GM23338 (cell line): ENCODE results near the gene OSBPL1A. TPM values are rescaled to one million over a fixed set of nuclear protein-coding genes. Genes with fewer than 3 reads are reported as not detected.

Experiments
- ATAC-seq: fragments of 200-7000 bp; cut with Tn5 transposase; 3 replicates; pipeline ENCODE4 v1.9.1; 2020
- DNase-seq: peaks from one replicate; pipeline ENCODE4 v3.0.0-alpha.2; 2015; ENCODE audit warnings: low spot score
- H2AFZ ChIP-seq: fragments of 200-600 bp; sonication (generic); 2 replicates; pipeline ENCODE4 v1.8.0; 2016; ENCODE audit warnings: antibody characterized with exemption, mild to moderate bottlenecking, moderate library complexity
- H3F3A ChIP-seq: fragments of 200-600 bp; sonication (generic); replicated peaks from 2 replicates; pipeline ENCODE4 v1.8.0; 2017; ENCODE audit warnings: antibody characterized with exemption, mixed run types, low read depth
- H3K27ac ChIP-seq: fragments of 200-600 bp; sonication (generic); 2 replicates; pipeline ENCODE4 v1.6.1; 2016; ENCODE audit warnings: low read depth
- H3K27me3 ChIP-seq: fragments of 200-600 bp; sonication (generic); 2 replicates; pipeline ENCODE4 v1.8.0; 2016; ENCODE audit warnings: mild to moderate bottlenecking, mixed run types, moderate library complexity; ENCODE audit not compliant: insufficient read depth
- H3K36me3 ChIP-seq: fragments of 200-600 bp; sonication (generic); 2 replicates; pipeline ENCODE4 v1.8.0; 2016; ENCODE audit warnings: mild to moderate bottlenecking; ENCODE audit not compliant: insufficient read depth
- H3K4me1 ChIP-seq: fragments of 200-600 bp; sonication (generic); 2 replicates; pipeline ENCODE4 v1.8.0; 2016; ENCODE audit warnings: mild to moderate bottlenecking, moderate library complexity; ENCODE audit not compliant: insufficient read depth
- H3K4me2 ChIP-seq: fragments of 200-600 bp; sonication (generic); 2 replicates; pipeline ENCODE4 v1.7.1; 2017; ENCODE audit warnings: mixed run types
- H3K4me3 ChIP-seq: fragments of 200-600 bp; sonication (generic); 2 replicates; pipeline ENCODE4 v1.6.1; 2016; ENCODE audit warnings: mixed run types
- H3K79me2 ChIP-seq: fragments of 200-600 bp; sonication (generic); replicated peaks from 2 replicates; pipeline ENCODE4 v1.8.0; 2017; ENCODE audit warnings: mild to moderate bottlenecking; ENCODE audit not compliant: insufficient read depth
- H3K9me2 ChIP-seq: fragments of 200-600 bp; sonication (generic); 2 replicates; pipeline ENCODE4 v1.8.0; 2017; ENCODE audit not compliant: insufficient read depth
- H4K20me1 ChIP-seq: fragments of 200-600 bp; sonication (generic); replicated peaks from 2 replicates; pipeline ENCODE4 v1.8.0; 2017; ENCODE audit warnings: mild to moderate bottlenecking; ENCODE audit not compliant: insufficient read depth
- H3K27ac Mint-ChIP-seq: 2 replicates; pipeline ENCODE4 v1.8.0; 2020; ENCODE audit warnings: inconsistent platforms, mild to moderate bottlenecking, moderate library complexity, mixed read lengths
- H3K27me3 Mint-ChIP-seq: 3 replicates; pipeline ENCODE4 v1.8.0; 2022; ENCODE audit warnings: low read depth, mild to moderate bottlenecking, moderate library complexity, mixed read lengths, inconsistent platforms; ENCODE audit not compliant: insufficient read depth, poor library complexity
- H3K36me3 Mint-ChIP-seq: 3 replicates; pipeline ENCODE4 v1.8.0; 2021; ENCODE audit warnings: low read depth, mild to moderate bottlenecking, inconsistent platforms, moderate library complexity, mixed read lengths
- H3K4me1 Mint-ChIP-seq: 3 replicates; pipeline ENCODE4 v1.8.0; 2020; ENCODE audit warnings: mild to moderate bottlenecking, inconsistent platforms, mixed read lengths
- H3K4me3 Mint-ChIP-seq: 3 replicates; pipeline ENCODE4 v1.8.0; 2021; ENCODE audit warnings: moderate library complexity, mild to moderate bottlenecking, inconsistent platforms, mixed read lengths
- H3K9me3 Mint-ChIP-seq: 3 replicates; pipeline ENCODE4 v1.8.0; 2020; ENCODE audit warnings: moderate library complexity, mild to moderate bottlenecking, inconsistent platforms, mixed read lengths
- CREB1 ChIP-seq: fragments of 250-450 bp; sonication (Bioruptor Pico); IDR thresholded peaks from 2 replicates; pipeline ENCODE4 v1.5.0; 2020; ENCODE audit warnings: low read depth, mild to moderate bottlenecking, moderate library complexity
- CTCF ChIP-seq, 2 experiments: fragments of 200-600 bp in 1 of 2; sonication (generic) in 1 of 2; conservative IDR thresholded peaks; 2 replicates each; pipeline versions ENCODE4 v1.5.1 to v1.6.1; 2016 to 2017; ENCODE audit warnings: antibody characterized with exemption in 2 of 2, low read depth in 2 of 2, mild to moderate bottlenecking in 2 of 2, moderate library complexity in 1 of 2
- ETS1 ChIP-seq: IDR thresholded peaks from 2 replicates; pipeline ENCODE4 v1.6.1; 2016; ENCODE audit warnings: antibody characterized with exemption
- REST ChIP-seq: IDR thresholded peaks from one replicate; pipeline ENCODE4 v1.6.1; 2018; ENCODE audit warnings: antibody characterized with exemption; ENCODE audit not compliant: unreplicated experiment
- polyA plus RNA-seq: library from polyadenylated mRNA; unstranded; fragments of >200 nt; fragmentation: Nextera tagmentation; extraction: Ambion mirVana; gene quantifications from 2 replicates; pipeline ENCODE4 v1.2.1, GENCODE V29; 2016
- total RNA-seq: library from RNA; depleted of rRNA; stranded (reverse); fragments of >200 nt; shearing (Covaris generic); gene quantifications from 2 replicates; pipeline ENCODE4 v1.2.3, GENCODE V29; 2014

OSBPL1A gene
- total and polyA plus RNA-seq, 2 experiments from 2014 or later: 55.6 to 71.4 TPM

- no peak for TF ChIP-seq REST
- no peak for TF ChIP-seq CTCF (conservative IDR thresholded peaks at IDR 0.05; ENCODE audit: low read depth in 2 of 2)
Observed at GRCh38 chr18:24115628-24116027, 282.0 kb downstream of the OSBPL1A start (continued).

GRCh38 chr18:24114924-24115549 is 282.6 kb downstream of the OSBPL1A start:
- Histone ChIP-seq H3K79me2 (peaks cover 11% of the 10 kb centered on the region), H3K4me2 (no peak overlapping the region), H3K4me3 (no peak overlapping the region), H3K27ac (peak overlapping the region; percentile 59), H4K20me1 (no peaks in the 10 kb centered on the region), H3K27me3 (no peaks in the 10 kb centered on the region), H3K36me3 (peaks cover 37% of the 10 kb centered on the region), H2AFZ (no peak overlapping the region), H3K4me1 (no peaks in the 10 kb centered on the region; the same call in 1 of the 2 replicates), H3F3A (peaks cover 12% of the 10 kb centered on the region), H3K9me2 (no peaks in the 10 kb centered on the region)
- Mint-ChIP-seq H3K36me3 (peaks cover 13% of the 10 kb centered on the region; the same call in 1 of the 3 replicates), H3K9me3 (no peaks in the 10 kb centered on the region), H3K27me3 (peaks cover 1% of the 10 kb centered on the region), H3K27ac (no peak overlapping the region), H3K4me1 (peaks cover 6% of the 10 kb centered on the region; the same call in 2 of the 3 replicates), H3K4me3 (no peak overlapping the region)
- DNase-seq: no peak
- no peak for TF ChIP-seq ETS1
- no peak for TF ChIP-seq CREB1 (CRISPR knock-in tag)
- no peak for ATAC-seq
